GM12865 (cell line): ENCODE measurements around the gene KIFC3.

Experiments used
- DNase-seq: peaks from one replicate; pipeline ENCODE4 v3.0.0; 2010; ENCODE audit warnings: low read depth
- H3K4me3 ChIP-seq: 2 replicates; pipeline ENCODE4 v1.5.1; 2011; ENCODE audit warnings: mild to moderate bottlenecking, low read depth, low read length, control low read depth
- CTCF ChIP-seq: IDR thresholded peaks from 2 replicates; pipeline ENCODE4 v1.5.1; 2011; ENCODE audit warnings: low read length, control low read depth, low read depth, inconsistent platforms; ENCODE audit not compliant: insufficient read depth; ENCODE audit errors: missing control alignments

Gene KIFC3

GRCh38 chr16:57788252-57788841, 13.9 kb downstream of the KIFC3 start:
- H3K4me3 ChIP-seq: no peak overlapping the region
- DNase-seq: no peak
- TF ChIP-seq CTCF: no peak

GRCh38 chr16:57787519-57787905, 14.8 kb downstream of the KIFC3 start:
- DNase-seq: no peak
- no peak for TF ChIP-seq CTCF
- no peak overlapping the region for H3K4me3 ChIP-seq

GRCh38 chr16:57786632-57787518, 15.4 kb downstream of the KIFC3 start:
- no peak for TF ChIP-seq CTCF
- no peak overlapping the region for H3K4me3 ChIP-seq
- DNase-seq: no peak

GRCh38 chr16:57785924-57786323, 16.4 kb downstream of the KIFC3 start:
- no peak for DNase-seq
- H3K4me3 ChIP-seq: no peak overlapping the region
- TF ChIP-seq CTCF: no peak

- DNase-seq: no peak
- H3K4me3 ChIP-seq: no peak overlapping the region
- TF ChIP-seq CTCF: no peak
Measured at GRCh38 chr16:57785385-57785784, 16.9 kb downstream of the KIFC3 start.

- TF ChIP-seq CTCF: no peak
Measured at GRCh38 chr16:57784334-57784733, 18.0 kb downstream of the KIFC3 start.

GRCh38 chr16:57783883-57784282, 18.4 kb downstream of the KIFC3 start:
- TF ChIP-seq CTCF: no peak
- H3K4me3 ChIP-seq: no peak overlapping the region
- no peak for DNase-seq

More at GRCh38 chr16:57784334-57784733, 18.0 kb downstream of the KIFC3 start:
- H3K4me3 ChIP-seq: no peak overlapping the region
- DNase-seq: no peak
